K562 (cell line): ENCODE results near the gene PLD6. TPM values are rescaled to one million over a fixed set of nuclear protein-coding genes. Genes with fewer than 3 reads are reported as not detected.
A peak's percentile ranks its signal among the peaks of the same experiment; 100 is the strongest.

Experiments used
- BRD9 ChIP-seq: fragments of 450-650 bp; IDR thresholded peaks from 2 replicates; pipeline ENCODE4 v1.6.1; 2018; ENCODE audit warnings: low read depth; ENCODE audit not compliant: partially characterized antibody
- CHAMP1 ChIP-seq: fragments of 450-650 bp; IDR thresholded peaks from 2 replicates; pipeline ENCODE4 v1.6.1; 2016; ENCODE audit warnings: mild to moderate bottlenecking
- GATAD2A ChIP-seq: fragments of 450-650 bp; IDR thresholded peaks from 2 replicates; pipeline ENCODE4 v1.6.1; 2017
- NELFE ChIP-seq: IDR thresholded peaks from 2 replicates; pipeline ENCODE4 v1.6.1; 2011; ENCODE audit warnings: mild to moderate bottlenecking; ENCODE audit not compliant: insufficient read depth, insufficient read length
- POLR2AphosphoS5 ChIP-seq: IDR thresholded peaks from 2 replicates; pipeline ENCODE4 v1.6.1; 2011; ENCODE audit warnings: mild to moderate bottlenecking, low read depth, low read length, moderate library complexity; ENCODE audit not compliant: control insufficient read depth, insufficient read depth
- RERE ChIP-seq: sonication (generic); formaldehyde crosslinking; IDR thresholded peaks from 2 replicates; pipeline ENCODE4 v1.8.0; 2023; ENCODE audit warnings: missing genetic modification reagents, mild to moderate bottlenecking, borderline replicate concordance
- SMAD2 ChIP-seq: fragments of 150-350 bp; IDR thresholded peaks from 2 replicates; pipeline ENCODE4 v1.6.1; 2014; ENCODE audit warnings: low read depth, mild to moderate bottlenecking, low read length
- YBX1 ChIP-seq: fragments of 450-650 bp; IDR thresholded peaks from 2 replicates; pipeline ENCODE4 v1.7.1; 2016; ENCODE audit warnings: mild to moderate bottlenecking
- ZNF184 ChIP-seq: sonication (generic); formaldehyde crosslinking; IDR thresholded peaks from 2 replicates; pipeline ENCODE4 v1.5.0; 2020; ENCODE audit warnings: missing genetic modification reagents
- ZNF197 ChIP-seq: fragments of 200-800 bp; sonication (Bioruptor generic); IDR thresholded peaks from 2 replicates; pipeline ENCODE4 v1.6.1; 2016; ENCODE audit warnings: low read depth, missing genetic modification characterization, missing compliant biosample characterization
- ZNF384 ChIP-seq: IDR thresholded peaks from 2 replicates; pipeline ENCODE4 v1.6.1; 2012; ENCODE audit warnings: low read depth, low read length, improper control_type of control experiment
- ZNF764 ChIP-seq: fragments of 250-450 bp; sonication (Bioruptor Pico); IDR thresholded peaks from 2 replicates; pipeline ENCODE4 v1.4.0; 2020; ENCODE audit warnings: low read depth, mild to moderate bottlenecking, moderate library complexity
- polyA plus RNA-seq, 8 experiments: library from polyadenylated mRNA; depleted of rRNA in 4 of 8; stranded (reverse) in 5 of 8; unstranded in 3 of 8; fragments of >200 nt; fragmentation: Nextera tagmentation in 2 of 8; fragmentation: Illumina TruSeq in 1 of 8; extraction: Ambion mirVana in 2 of 8; extraction: Trizol in 1 of 8; gene quantifications; 2 replicates each; pipeline versions ENCODE4 v1.2.1 to v1.2.3, GENCODE V29; 2011 to 2014; ENCODE audit warnings: inconsistent platforms in 1 of 8, missing spikeins in 1 of 8
- total RNA-seq, 7 experiments: library from RNA; depleted of rRNA in 6 of 7; stranded (reverse); fragments of >200 nt in 6 of 7; fragmentation: Illumina TruSeq in 2 of 7; extraction: Trizol in 2 of 7; gene quantifications; 2 replicates each; pipeline versions ENCODE4 v1.2.1 to v1.2.3, GENCODE V29; 2011 to 2021; ENCODE audit warnings: low replicate concordance in 1 of 7
- TF ChIP-seq, protein P1 (sequence below): sonication (generic); formaldehyde crosslinking; IDR thresholded peaks from 2 replicates; pipeline ENCODE4 v1.8.0; 2022; ENCODE audit warnings: mild to moderate bottlenecking, missing genetic modification reagents, borderline replicate concordance
- TF ChIP-seq, protein P2 (sequence below): fragments of 250-450 bp; sonication (Bioruptor Pico); IDR thresholded peaks from 2 replicates; pipeline ENCODE4 v1.4.0; 2020; ENCODE audit warnings: mild to moderate bottlenecking, moderate library complexity

The PLD6 gene
- total and polyA plus RNA-seq, 9 of the 15 experiments (the other 6 are each of a cell fraction or from before 2014, with no cell fraction given) = 3.6 to 15.6 (median 10.0) TPM

GRCh38 chr17:17237026-17237799, 31.1 kb upstream of the PLD6 start, which contains the start of gene FLCN (continued):
- TF ChIP-seq RERE (no peak), ZNF197 (CRISPR knock-in tag) (peak; percentile 60; the same call in 1 of the 2 replicates), YBX1 (no peak), CHAMP1 (no peak), ZNF384 (no peak), NELFE (no peak), POLR2AphosphoS5 (peak; percentile 50; the same call in 1 of the 2 replicates), BRD9 (no peak), GATAD2A (no peak), SMAD2 (no peak), ZNF764 (CRISPR knock-in tag) (no peak), ZNF184 (CRISPR knock-in tag) (no peak)
- TF ChIP-seq, protein P1, sequence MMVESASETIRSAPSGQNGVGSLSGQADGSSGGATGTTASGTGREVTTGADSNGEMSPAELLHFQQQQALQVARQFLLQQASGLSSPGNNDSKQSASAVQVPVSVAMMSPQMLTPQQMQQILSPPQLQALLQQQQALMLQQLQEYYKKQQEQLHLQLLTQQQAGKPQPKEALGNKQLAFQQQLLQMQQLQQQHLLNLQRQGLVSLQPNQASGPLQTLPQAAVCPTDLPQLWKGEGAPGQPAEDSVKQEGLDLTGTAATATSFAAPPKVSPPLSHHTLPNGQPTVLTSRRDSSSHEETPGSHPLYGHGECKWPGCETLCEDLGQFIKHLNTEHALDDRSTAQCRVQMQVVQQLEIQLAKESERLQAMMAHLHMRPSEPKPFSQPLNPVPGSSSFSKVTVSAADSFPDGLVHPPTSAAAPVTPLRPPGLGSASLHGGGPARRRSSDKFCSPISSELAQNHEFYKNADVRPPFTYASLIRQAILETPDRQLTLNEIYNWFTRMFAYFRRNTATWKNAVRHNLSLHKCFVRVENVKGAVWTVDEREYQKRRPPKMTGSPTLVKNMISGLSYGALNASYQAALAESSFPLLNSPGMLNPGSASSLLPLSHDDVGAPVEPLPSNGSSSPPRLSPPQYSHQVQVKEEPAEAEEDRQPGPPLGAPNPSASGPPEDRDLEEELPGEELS = no peak
- TF ChIP-seq, protein P2, sequence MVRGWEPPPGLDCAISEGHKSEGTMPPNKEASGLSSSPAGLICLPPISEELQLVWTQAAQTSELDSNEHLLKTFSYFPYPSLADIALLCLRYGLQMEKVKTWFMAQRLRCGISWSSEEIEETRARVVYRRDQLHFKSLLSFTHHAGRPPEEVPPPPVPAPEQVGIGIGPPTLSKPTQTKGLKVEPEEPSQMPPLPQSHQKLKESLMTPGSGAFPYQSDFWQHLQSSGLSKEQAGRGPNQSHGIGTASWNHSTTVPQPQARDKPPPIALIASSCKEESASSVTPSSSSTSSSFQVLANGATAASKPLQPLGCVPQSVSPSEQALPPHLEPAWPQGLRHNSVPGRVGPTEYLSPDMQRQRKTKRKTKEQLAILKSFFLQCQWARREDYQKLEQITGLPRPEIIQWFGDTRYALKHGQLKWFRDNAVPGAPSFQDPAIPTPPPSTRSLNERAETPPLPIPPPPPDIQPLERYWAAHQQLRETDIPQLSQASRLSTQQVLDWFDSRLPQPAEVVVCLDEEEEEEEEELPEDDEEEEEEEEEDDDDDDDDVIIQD (CRISPR knock-in tag) = no peak
